Calu3 (cell line): ENCODE results near the gene SP5. TPM values are rescaled to one million over a fixed set of nuclear protein-coding genes. Genes with fewer than 3 reads are reported as not detected.

Experiments
- BruUV-seq: library from RNA; stranded (reverse); fragments of 400-500 nt; replicated peaks from 2 replicates; lab custom pipeline; 2021; lab: Mats Ljungman, UMichigan
- CTCF ChIA-PET: fragments of 300-600 bp; sonication (Branson Sonifier 250); formaldehyde crosslinking; loops from one replicate; lab custom pipeline; 2022; ENCODE audit warnings: antibody characterized with exemption; lab: Charles Lee
- DNase-seq: peaks from one replicate; pipeline ENCODE4 v3.0.0; 2022
- H3K27ac Mint-ChIP-seq: one replicate; pipeline ENCODE4 v1.8.0; 2022; ENCODE audit warnings: mixed read lengths; ENCODE audit not compliant: unreplicated experiment
- H3K27me3 Mint-ChIP-seq: one replicate; pipeline ENCODE4 v1.8.0; 2022; ENCODE audit warnings: mixed read lengths; ENCODE audit not compliant: unreplicated experiment
- H3K36me3 Mint-ChIP-seq: one replicate; pipeline ENCODE4 v1.8.0; 2022; ENCODE audit warnings: mild to moderate bottlenecking, moderate library complexity, mixed read lengths; ENCODE audit not compliant: insufficient read depth, unreplicated experiment
- H3K4me1 Mint-ChIP-seq: one replicate; pipeline ENCODE4 v1.8.0; 2022; ENCODE audit warnings: mild to moderate bottlenecking, low read depth, mixed read lengths; ENCODE audit not compliant: unreplicated experiment
- H3K4me3 Mint-ChIP-seq: one replicate; pipeline ENCODE4 v1.8.0; 2022; ENCODE audit warnings: mild to moderate bottlenecking, low read depth, moderate library complexity, mixed read lengths; ENCODE audit not compliant: unreplicated experiment
- H3K9me3 Mint-ChIP-seq: one replicate; pipeline ENCODE4 v1.8.0; 2022; ENCODE audit warnings: low read depth, mixed read lengths; ENCODE audit not compliant: unreplicated experiment
- intact Hi-C: fragments of 100-400 bp; cut with micrococcal nuclease; formaldehyde crosslinking; loops from one replicate; pipeline ENCODE4 v1.10.0; 2022; ENCODE audit not compliant: unreplicated experiment
- total RNA-seq: library from RNA; stranded (reverse); gene quantifications from 2 replicates; pipeline ENCODE4 v1.2.3, GENCODE V29; 2022
- TF ChIP-seq, protein P1 (sequence below): fragments of 200-600 bp; IDR thresholded peaks from one replicate; pipeline ENCODE4 v1.8.0; 2022; ENCODE audit warnings: antibody characterized with exemption; ENCODE audit not compliant: unreplicated experiment

Gene SP5
- total RNA-seq, 1 experiment from 2014 or later, result 0.73 TPM

GRCh38 chr2:170681311-170681710, 33.8 kb upstream of the SP5 start:
- BruUV-seq, result no TSS peak
- Mint-ChIP-seq H3K27ac (no peak overlapping the region), H3K4me3 (no peak overlapping the region), H3K9me3 (no peaks in the 10 kb centered on the region), H3K27me3 (no peaks in the 10 kb centered on the region), H3K4me1 (no peaks in the 10 kb centered on the region), H3K36me3 (no peaks in the 10 kb centered on the region)
- DNase-seq, result no peak
- intact Hi-C loops, result no loop called here
- TF ChIP-seq, protein P1, sequence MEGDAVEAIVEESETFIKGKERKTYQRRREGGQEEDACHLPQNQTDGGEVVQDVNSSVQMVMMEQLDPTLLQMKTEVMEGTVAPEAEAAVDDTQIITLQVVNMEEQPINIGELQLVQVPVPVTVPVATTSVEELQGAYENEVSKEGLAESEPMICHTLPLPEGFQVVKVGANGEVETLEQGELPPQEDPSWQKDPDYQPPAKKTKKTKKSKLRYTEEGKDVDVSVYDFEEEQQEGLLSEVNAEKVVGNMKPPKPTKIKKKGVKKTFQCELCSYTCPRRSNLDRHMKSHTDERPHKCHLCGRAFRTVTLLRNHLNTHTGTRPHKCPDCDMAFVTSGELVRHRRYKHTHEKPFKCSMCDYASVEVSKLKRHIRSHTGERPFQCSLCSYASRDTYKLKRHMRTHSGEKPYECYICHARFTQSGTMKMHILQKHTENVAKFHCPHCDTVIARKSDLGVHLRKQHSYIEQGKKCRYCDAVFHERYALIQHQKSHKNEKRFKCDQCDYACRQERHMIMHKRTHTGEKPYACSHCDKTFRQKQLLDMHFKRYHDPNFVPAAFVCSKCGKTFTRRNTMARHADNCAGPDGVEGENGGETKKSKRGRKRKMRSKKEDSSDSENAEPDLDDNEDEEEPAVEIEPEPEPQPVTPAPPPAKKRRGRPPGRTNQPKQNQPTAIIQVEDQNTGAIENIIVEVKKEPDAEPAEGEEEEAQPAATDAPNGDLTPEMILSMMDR, result no peak
- CTCF ChIA-PET, result no interaction called here

DNA sequence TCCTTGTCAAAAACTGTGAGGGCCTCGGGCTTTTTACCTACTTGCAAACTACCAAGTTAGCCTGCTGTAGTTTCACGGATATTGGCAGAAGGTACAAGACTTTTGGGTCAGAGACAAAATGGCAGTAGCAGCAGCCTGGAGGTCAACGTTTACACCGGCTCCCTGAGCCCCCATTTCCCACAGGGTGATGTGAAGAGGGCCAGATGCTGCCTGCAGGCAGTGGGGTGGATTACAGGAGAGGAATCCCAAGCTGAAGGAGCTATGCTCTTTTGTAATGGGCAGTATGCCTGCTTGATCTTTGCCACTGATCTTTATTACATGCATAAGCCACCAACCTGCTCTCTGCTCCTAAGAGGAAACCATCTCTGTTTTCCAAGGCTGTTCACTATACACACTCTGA, 29.5 kb upstream of the SP5 start:
- no peak overlapping the region for H3K4me3 Mint-ChIP-seq
- peaks cover 11% of the 10 kb centered on the region for H3K4me1 Mint-ChIP-seq
- DNase-seq, result no peak
- H3K27ac Mint-ChIP-seq, result no peak overlapping the region
- no TSS peak for BruUV-seq
- H3K9me3 Mint-ChIP-seq, result no peaks in the 10 kb centered on the region
- intact Hi-C loops, result no loop called here
- TF ChIP-seq, protein P1, result no peak
- CTCF ChIA-PET, result no interaction called here
- H3K36me3 Mint-ChIP-seq, result no peaks in the 10 kb centered on the region
- H3K27me3 Mint-ChIP-seq, result no peaks in the 10 kb centered on the region

DNA sequence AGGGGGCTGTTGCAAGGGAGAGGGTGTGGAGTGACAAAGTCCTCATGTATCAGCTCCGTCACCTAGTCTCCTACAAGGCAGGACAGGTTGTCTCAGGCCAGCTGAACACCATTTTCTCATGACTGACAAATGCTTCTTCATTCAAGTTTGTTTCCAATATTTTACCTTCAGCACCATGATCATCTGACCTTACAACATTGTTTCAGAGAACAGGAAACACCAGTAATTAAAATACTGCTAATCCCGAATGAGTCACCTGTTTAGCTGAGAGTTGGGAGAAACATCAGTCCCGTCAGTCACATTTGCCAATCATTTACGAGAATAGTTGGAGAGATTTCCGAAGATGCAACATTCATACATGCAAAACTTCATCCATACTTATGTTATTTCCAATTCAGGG, 25.7 kb upstream of the SP5 start:
- no peaks in the 10 kb centered on the region for H3K36me3 Mint-ChIP-seq
- no peak overlapping the region for H3K27ac Mint-ChIP-seq
- H3K27me3 Mint-ChIP-seq, result no peaks in the 10 kb centered on the region
- H3K9me3 Mint-ChIP-seq, result no peaks in the 10 kb centered on the region
- TF ChIP-seq, protein P1, result no peak
- no TSS peak for BruUV-seq
- CTCF ChIA-PET, result interaction anchor here (1.0 kb wide), 1 partner anchor 248 kb away, joined by 3 read pairs; no protein-coding TSS in a partner anchor
- intact Hi-C loops, result no loop called here
- no peak for DNase-seq
- peaks cover 11% of the 10 kb centered on the region for H3K4me1 Mint-ChIP-seq
- H3K4me3 Mint-ChIP-seq, result no peak overlapping the region

DNA sequence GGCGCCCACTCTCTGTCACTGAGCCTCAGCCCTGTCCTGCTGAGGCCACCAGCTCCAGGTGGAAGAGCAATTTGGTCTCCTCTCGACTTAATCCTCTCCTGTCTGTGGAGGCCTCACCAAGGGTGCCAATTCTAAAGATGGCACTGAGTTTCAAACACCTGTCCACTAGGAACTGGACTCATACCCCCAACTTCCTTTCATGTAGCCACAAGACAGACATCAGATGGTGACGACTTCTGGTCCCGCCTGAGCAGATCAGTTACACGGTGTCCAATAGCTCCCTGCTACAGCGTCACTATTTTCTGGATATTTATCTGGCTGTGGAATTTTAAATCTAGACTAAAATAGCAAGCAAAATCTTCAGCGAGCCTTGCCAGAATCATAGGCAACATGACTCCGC, 24.5 kb upstream of the SP5 start:
- Mint-ChIP-seq H3K36me3 (no peaks in the 10 kb centered on the region), H3K4me1 (peaks cover 11% of the 10 kb centered on the region), H3K4me3 (no peak overlapping the region), H3K27ac (no peak overlapping the region), H3K27me3 (no peaks in the 10 kb centered on the region), H3K9me3 (no peaks in the 10 kb centered on the region)
- BruUV-seq, result no TSS peak
- TF ChIP-seq, protein P1, result no peak
- CTCF ChIA-PET, result no interaction called here
- intact Hi-C loops, result no loop called here
- no peak for DNase-seq
